Measurements from ENCODE around the gene ANKRD11.

The ANKRD11 gene

DNA sequence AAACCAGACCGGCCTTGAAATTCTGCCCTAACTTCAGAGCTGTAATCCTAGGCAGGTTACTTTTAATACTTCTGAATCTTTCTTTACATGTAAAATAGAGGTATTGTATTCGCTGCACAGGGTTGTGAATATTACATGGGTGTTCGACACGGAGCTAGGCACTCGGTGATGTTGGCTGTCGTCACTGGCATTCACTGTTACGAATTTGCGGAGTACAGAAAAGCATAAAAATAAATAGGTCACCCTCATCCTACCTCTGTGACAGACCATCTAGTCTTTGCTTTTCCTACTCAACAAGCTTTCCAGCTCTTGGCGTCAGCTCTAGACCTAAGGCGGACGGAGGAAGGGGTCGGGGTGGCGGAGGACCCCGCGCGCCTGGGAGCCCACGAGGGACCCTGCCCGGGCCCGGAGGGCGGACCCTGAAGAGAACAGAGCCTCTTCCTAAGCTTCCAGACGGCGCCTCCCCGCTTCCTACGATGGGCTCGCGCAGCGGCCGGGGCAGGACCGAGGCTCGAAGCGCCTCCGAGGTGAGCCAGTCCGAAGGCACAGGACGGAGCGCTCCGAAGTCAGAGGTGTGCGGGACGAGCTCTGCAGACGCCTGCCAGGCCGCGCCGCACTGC, 17.0 kb upstream of the ANKRD11 start:
- no peak for DNase-seq (ENCODE audit: low read depth)
- TF ChIP-seq CTCF (conservative IDR thresholded peaks at IDR 0.05; ENCODE audit: low read depth, low read length), result no peak
- H3K4me3 ChIP-seq (ENCODE audit: low read depth, low read length), result peak overlapping the region; percentile 86

GRCh38 chr16:89506791-89507191, 16.4 kb upstream of the ANKRD11 start:
- no peak for DNase-seq (ENCODE audit: low read depth)
- TF ChIP-seq CTCF (conservative IDR thresholded peaks at IDR 0.05; ENCODE audit: low read depth, low read length), result no peak
- peak overlapping the region; percentile 86 for H3K4me3 ChIP-seq (ENCODE audit: low read depth, low read length)

DNA sequence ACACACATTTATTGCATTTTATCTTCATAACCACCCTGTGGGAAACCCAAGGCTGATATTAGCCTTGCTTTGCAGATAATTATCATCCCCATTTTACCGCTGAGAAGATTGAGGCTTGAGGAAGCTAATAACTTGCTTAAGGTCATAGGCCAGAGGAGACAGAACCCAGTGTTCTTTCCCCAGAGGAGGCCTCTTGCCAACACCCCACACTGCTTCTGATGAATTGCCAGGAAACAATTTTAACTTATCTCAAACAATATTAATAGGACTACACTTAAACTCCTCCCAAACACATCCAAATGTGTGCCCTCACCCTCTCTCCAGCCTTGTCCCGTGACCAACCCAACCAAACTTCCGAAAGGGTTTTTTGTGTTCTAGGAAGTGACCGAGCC, 15.7 kb upstream of the ANKRD11 start:
- no peak overlapping the region for H3K4me3 ChIP-seq (ENCODE audit: low read depth, low read length)
- TF ChIP-seq CTCF (conservative IDR thresholded peaks at IDR 0.05; ENCODE audit: low read depth, low read length), result no peak
- DNase-seq (ENCODE audit: low read depth), result no peak

DNA sequence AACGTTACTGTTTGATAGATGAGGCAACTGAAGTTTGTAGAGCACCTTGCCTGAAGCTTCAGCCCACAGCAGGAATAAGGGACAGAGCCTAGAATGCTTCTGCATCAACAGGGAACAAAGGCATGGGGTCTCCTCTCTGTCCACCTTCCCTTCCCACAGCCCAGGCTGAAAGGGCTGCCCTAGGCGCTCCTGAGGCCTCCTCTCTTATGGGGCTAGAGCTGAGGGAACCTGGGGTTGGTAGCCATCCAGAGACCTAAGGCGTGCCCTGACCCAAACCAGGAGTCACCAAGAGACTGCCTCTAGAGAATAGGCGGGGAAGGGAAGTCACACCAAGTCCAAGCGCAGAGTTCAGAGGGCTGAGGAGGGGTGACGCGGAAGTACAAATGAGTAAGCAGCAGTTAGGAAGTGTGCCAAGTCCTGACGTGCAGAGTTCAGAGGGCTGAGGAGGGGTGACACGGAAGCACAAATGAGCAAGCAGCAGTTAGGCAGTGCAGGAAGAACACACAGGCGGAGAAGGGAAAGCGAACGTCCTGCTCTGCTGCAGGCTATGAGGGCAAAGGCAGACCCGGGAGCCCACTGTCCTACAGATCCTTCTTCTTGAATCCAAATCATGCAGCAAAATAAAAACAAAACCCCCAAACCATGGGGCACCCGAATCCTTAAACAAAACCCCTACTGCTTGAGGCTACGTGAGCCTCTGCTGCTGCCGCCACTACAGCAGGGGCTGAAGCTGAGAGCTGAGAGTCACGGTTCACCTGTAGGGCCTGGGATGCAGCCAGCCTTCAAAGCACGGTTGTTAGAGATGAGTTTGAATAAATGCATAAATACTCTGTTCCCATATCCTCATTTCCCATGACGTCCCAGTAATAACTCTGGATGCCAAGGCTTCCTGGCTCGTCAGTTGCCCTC, 15.1 kb upstream of the ANKRD11 start:
- no peak overlapping the region for H3K4me3 ChIP-seq (ENCODE audit: low read depth, low read length)
- DNase-seq (ENCODE audit: low read depth), result peak; percentile 92
- no peak for TF ChIP-seq CTCF (conservative IDR thresholded peaks at IDR 0.05; ENCODE audit: low read depth, low read length)

GRCh38 chr16:89504091-89504490, 13.7 kb upstream of the ANKRD11 start:
- no peak for TF ChIP-seq CTCF (conservative IDR thresholded peaks at IDR 0.05; ENCODE audit: low read depth, low read length)
- no peak overlapping the region for H3K4me3 ChIP-seq (ENCODE audit: low read depth, low read length)
- DNase-seq (ENCODE audit: low read depth), result no peak

DNA sequence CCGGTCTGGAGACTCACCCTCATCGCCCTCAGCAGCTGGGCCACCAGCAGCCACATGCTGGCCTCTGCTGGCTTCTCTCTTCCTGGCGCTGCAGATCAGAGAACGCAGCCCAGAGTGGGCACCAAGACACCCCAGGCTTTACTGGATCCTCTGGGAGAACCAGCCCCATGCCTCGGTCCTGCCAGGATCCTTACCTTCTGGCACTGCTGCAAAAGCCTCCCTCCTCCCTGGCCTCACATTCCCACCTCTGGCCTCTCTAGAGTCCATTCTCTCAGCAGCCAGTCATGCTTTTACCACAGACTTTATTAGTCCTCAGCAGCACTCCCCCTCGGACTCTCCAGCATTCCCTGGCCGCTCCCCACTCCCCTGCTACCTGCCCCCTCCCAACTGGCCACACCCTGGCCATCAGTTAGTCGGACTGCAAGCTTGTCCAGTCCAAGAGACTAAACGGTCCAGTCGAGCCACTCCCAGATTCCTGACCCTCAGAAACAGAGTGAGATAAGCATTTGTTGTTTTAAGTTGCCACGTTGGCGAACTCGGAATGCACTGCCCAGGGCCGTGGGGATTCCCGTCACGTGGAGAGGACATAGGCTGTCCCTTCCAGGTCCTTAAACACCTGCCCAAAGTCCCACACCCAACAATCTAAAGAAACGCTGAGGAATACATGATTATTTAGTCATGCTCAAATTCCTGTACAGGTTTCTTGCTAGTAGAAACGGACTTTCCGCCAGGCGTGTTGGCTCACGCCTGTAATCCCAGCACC, 11.9 kb upstream of the ANKRD11 start:
- TF ChIP-seq CTCF (conservative IDR thresholded peaks at IDR 0.05; ENCODE audit: low read depth, low read length), result peak; percentile 18
- no peak overlapping the region for H3K4me3 ChIP-seq (ENCODE audit: low read depth, low read length)
- no peak for DNase-seq (ENCODE audit: low read depth)

Measured in choroid plexus epithelial cell (primary cell).